ENCODE data around the gene ACTMAP. TPM values are rescaled to one million over a fixed set of nuclear protein-coding genes. Genes with fewer than 3 reads are reported as not detected.

The ACTMAP gene
- total and polyA plus RNA-seq, 8 donors: 10.3 to 17.6 (median 14.0) TPM

- Histone ChIP-seq H3K27ac (no peak overlapping the region), H3K9me3 (no peaks in the 10 kb centered on the region), H3K4me3 (no peak overlapping the region), H3K27me3 (no peaks in the 10 kb centered on the region), H3K36me3 (peaks cover 0 to 30% of the 10 kb centered on the region in 2 donors), H3K4me1 (peaks cover 7 to 22% of the 10 kb centered on the region in 2 donors)
- TF ChIP-seq, protein P1, sequence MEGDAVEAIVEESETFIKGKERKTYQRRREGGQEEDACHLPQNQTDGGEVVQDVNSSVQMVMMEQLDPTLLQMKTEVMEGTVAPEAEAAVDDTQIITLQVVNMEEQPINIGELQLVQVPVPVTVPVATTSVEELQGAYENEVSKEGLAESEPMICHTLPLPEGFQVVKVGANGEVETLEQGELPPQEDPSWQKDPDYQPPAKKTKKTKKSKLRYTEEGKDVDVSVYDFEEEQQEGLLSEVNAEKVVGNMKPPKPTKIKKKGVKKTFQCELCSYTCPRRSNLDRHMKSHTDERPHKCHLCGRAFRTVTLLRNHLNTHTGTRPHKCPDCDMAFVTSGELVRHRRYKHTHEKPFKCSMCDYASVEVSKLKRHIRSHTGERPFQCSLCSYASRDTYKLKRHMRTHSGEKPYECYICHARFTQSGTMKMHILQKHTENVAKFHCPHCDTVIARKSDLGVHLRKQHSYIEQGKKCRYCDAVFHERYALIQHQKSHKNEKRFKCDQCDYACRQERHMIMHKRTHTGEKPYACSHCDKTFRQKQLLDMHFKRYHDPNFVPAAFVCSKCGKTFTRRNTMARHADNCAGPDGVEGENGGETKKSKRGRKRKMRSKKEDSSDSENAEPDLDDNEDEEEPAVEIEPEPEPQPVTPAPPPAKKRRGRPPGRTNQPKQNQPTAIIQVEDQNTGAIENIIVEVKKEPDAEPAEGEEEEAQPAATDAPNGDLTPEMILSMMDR (IDR thresholded peaks at IDR 0.05): no peak
- DNase-seq (no peak), ATAC-seq (no peak)
- intact Hi-C loops (cut with DNase I): no loop called here
These were observed 30.3 kb upstream of the ACTMAP start for GRCh38 chr19:40780582-40780981.

DNA sequence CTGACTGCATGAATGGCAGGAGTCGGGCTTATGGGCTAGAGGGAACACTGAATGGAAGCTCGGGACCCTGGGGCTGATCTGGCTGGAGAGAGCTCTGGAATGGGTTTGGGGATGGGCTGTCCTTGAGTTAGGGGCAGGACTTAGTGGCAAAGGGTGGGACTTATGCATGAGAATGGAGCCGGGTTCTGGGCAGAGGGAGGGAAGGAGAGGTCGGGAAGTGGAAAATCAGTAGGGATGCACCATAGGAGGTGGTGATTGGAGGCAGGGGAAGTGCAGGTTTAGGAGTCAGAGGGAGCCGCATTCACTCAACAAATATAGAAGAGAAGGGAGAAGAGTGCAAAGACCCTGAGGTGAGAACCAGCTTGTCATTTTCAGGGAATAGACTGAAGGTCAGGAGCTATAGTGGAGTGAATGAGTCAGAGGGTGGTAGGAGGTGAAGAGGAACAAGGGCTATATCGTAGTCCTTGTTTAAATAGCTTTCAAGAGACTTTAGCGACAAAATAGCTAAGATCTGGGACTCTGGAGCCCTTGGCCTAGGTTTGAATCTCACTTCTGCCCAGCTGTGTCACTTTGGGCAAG, 28.5 kb upstream of the ACTMAP start:
- H3K9me3 ChIP-seq: no peaks in the 10 kb centered on the region
- TF ChIP-seq, protein P1 (IDR thresholded peaks at IDR 0.05): no peak
- ATAC-seq (peak; percentile 2), DNase-seq (no peak)
- H3K27me3 ChIP-seq: no peaks in the 10 kb centered on the region
- intact Hi-C loops (cut with DNase I): no loop called here
- peak overlapping the region; percentile 96 to 98 for H3K27ac ChIP-seq
- H3K4me1 ChIP-seq: peaks cover 7 to 22% of the 10 kb centered on the region in 2 donors
- peak overlapping the region; percentile 59 to 74 for H3K4me3 ChIP-seq
- peaks cover 0 to 13% of the 10 kb centered on the region in 2 donors for H3K36me3 ChIP-seq

DNA sequence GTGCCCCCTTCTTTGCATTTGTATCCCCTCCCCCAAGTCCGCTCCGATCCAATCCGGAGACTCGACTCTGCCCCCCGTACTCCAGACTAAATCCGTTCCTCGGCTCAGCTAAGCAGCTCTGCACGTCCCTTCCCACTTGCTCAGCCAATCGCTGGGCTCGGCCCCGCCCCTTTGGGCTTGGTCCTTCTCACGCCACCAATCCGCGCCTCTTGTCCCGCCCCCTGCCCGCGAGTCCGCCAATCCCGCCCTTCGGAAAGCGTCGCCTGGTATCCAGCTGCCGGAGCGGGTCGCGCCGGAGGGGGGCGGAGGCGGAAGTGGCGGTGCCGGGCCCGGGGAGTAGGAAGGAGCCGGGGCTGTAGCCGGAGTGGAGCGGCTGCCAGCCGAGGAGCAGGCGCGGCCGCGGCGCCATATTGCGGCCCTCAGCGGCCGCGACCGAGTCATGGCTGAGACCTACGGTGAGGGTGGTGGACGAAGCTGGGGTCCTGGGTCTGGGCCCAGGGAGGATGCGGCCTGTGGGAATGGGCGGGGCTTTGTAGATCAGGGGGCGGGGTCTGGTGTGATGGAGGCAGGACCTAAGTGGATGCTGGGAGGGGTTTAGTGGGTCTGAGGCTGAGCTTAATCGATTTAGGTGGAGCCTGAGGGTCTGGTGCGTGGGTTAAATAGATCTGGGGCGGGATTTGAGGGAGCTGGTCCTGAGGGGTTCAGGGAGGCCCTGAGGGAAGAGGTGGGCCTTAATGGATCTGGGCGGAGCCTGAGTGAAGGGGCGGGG, 27.8 kb upstream of the ACTMAP start, which contains the start of gene RAB4B:
Gene RAB4B, plus strand, starts transcription at position 311 of the 769 bp plus-strand sequence. Its CDS starts 129 bp downstream, at position 440.
- no peaks in the 10 kb centered on the region for H3K9me3 ChIP-seq
- intact Hi-C loops (cut with DNase I): no loop called here
- peaks cover 0 to 9% of the 10 kb centered on the region in 2 donors for H3K36me3 ChIP-seq
- H3K4me3 ChIP-seq: peak within 1 kb of the TSS; percentile 59 to 74
- peak within 1 kb of the TSS; percentile 96 to 98 for H3K27ac ChIP-seq
- peaks cover 7 to 22% of the 10 kb centered on the region in 2 donors for H3K4me1 ChIP-seq
- DNase-seq (peak; percentile 99 to 100 (median 100)), ATAC-seq (peak; percentile 93)
- TF ChIP-seq, protein P1 (IDR thresholded peaks at IDR 0.05): no peak
- H3K27me3 ChIP-seq: no peaks in the 10 kb centered on the region

GRCh38 chr19:40777645-40777936, 27.3 kb upstream of the ACTMAP start:
- peak overlapping the region; percentile 96 to 98 for H3K27ac ChIP-seq
- TF ChIP-seq, protein P1 (IDR thresholded peaks at IDR 0.05): no peak
- H3K36me3 ChIP-seq: peaks cover 0 to 7% of the 10 kb centered on the region in 2 donors
- no peak for DNase-seq
- intact Hi-C loops (cut with DNase I): no loop called here
- H3K4me3 ChIP-seq: peak overlapping the region; percentile 59 to 74
- no peaks in the 10 kb centered on the region for H3K9me3 ChIP-seq
- peaks cover 7 to 22% of the 10 kb centered on the region in 2 donors for H3K4me1 ChIP-seq
- ATAC-seq: no peak
- H3K27me3 ChIP-seq: no peaks in the 10 kb centered on the region

GRCh38 chr19:40776932-40777644, 26.8 kb upstream of the ACTMAP start:
- peak in 3 of 4 donors; percentile 89 to 95 (median 92) for DNase-seq
- intact Hi-C loops (cut with DNase I): no loop called here
- ATAC-seq: peak; percentile 81
- peak overlapping the region; percentile 59 to 74 for H3K4me3 ChIP-seq
- no peaks in the 10 kb centered on the region for H3K9me3 ChIP-seq
- peaks cover 7 to 22% of the 10 kb centered on the region in 2 donors for H3K4me1 ChIP-seq
- no peaks in the 10 kb centered on the region for H3K27me3 ChIP-seq
- TF ChIP-seq, protein P1 (IDR thresholded peaks at IDR 0.05): peak in 1 of 2 donors; percentile 29
- H3K36me3 ChIP-seq: peaks cover 0 to 2% of the 10 kb centered on the region in 2 donors
- H3K27ac ChIP-seq: peak overlapping the region; percentile 96 to 98

Data from left lung (tissue), 10 donors.